Loucy (cell line): ENCODE data around the gene PDK1.

Experiments used
- H2AFZ ChIP-seq: fragments of 200-600 bp; sonication (generic); 2 replicates; pipeline ENCODE4 v1.6.0; 2016; ENCODE audit warnings: antibody characterized with exemption, mild to moderate bottlenecking, low read length, moderate library complexity
- H3F3A ChIP-seq: fragments of 200-600 bp; 2 replicates; pipeline ENCODE4 v1.6.0; 2016; ENCODE audit warnings: antibody characterized with exemption, low read depth, mild to moderate bottlenecking
- H3K27me3 ChIP-seq: fragments of 200-600 bp; sonication (generic); 2 replicates; pipeline ENCODE4 v1.6.1; 2014; ENCODE audit warnings: low read length, mild to moderate bottlenecking; ENCODE audit not compliant: insufficient read depth, poor library complexity, severe bottlenecking
- H3K36me3 ChIP-seq: fragments of 200-600 bp; sonication (generic); 2 replicates; pipeline ENCODE4 v1.6.1; 2016; ENCODE audit warnings: low read length; ENCODE audit not compliant: insufficient read depth
- H3K4me1 ChIP-seq: fragments of 200-600 bp; sonication (generic); 2 replicates; pipeline ENCODE4 v1.5.1; 2014; ENCODE audit warnings: low read length, mild to moderate bottlenecking; ENCODE audit not compliant: insufficient read depth, poor library complexity, severe bottlenecking
- H3K4me2 ChIP-seq: fragments of 200-600 bp; sonication (generic); 2 replicates; pipeline ENCODE4 v1.6.0; 2014; ENCODE audit warnings: antibody characterized with exemption, low read length, low read depth, mild to moderate bottlenecking; ENCODE audit not compliant: poor library complexity, severe bottlenecking
- H3K4me3 ChIP-seq: fragments of 200-600 bp; sonication (generic); 2 replicates; pipeline ENCODE4 v1.5.1; 2014; ENCODE audit warnings: low read length, mild to moderate bottlenecking, mixed read lengths; ENCODE audit not compliant: poor library complexity, severe bottlenecking
- H3K79me2 ChIP-seq: fragments of 200-600 bp; sonication (generic); 2 replicates; pipeline ENCODE4 v1.6.1; 2014; ENCODE audit warnings: low read length; ENCODE audit not compliant: insufficient read depth
- H3K9ac ChIP-seq: fragments of 200-600 bp; sonication (generic); 2 replicates; pipeline ENCODE4 v1.6.0; 2014; ENCODE audit warnings: mild to moderate bottlenecking, low read depth, low read length, moderate library complexity; ENCODE audit not compliant: poor library complexity, severe bottlenecking
- H3K9me2 ChIP-seq: fragments of 200-600 bp; sonication (generic); replicated peaks from 2 replicates; pipeline ENCODE4 v1.6.1; 2016; ENCODE audit warnings: low read depth, low read length, mixed read lengths
- H3K9me3 ChIP-seq: fragments of 200-600 bp; sonication (generic); 2 replicates; pipeline ENCODE4 v1.6.1; 2014; ENCODE audit warnings: mild to moderate bottlenecking, antibody characterized with exemption, low read length, low read depth; ENCODE audit not compliant: insufficient read depth
- H4K20me1 ChIP-seq: fragments of 200-600 bp; sonication (generic); 2 replicates; pipeline ENCODE4 v1.6.0; 2014; ENCODE audit warnings: antibody characterized with exemption, low read length, mild to moderate bottlenecking; ENCODE audit not compliant: insufficient read depth, poor library complexity, severe bottlenecking
- EZH2phosphoT487 ChIP-seq: fragments of 200-600 bp; IDR thresholded peaks from 2 replicates; pipeline ENCODE4 v1.6.1; 2018; ENCODE audit warnings: antibody characterized with exemption, mild to moderate bottlenecking, moderate library complexity, borderline replicate concordance
- TF ChIP-seq, protein P1 (sequence below): fragments of 200-600 bp; sonication (generic); conservative IDR thresholded peaks from 2 replicates; pipeline ENCODE4 v1.5.1; 2014; ENCODE audit warnings: mild to moderate bottlenecking, antibody characterized with exemption, low read length

The PDK1 gene

GRCh38 chr2:172614932-172615331, 59.0 kb downstream of the PDK1 start:
- H3F3A ChIP-seq = no peaks in the 10 kb centered on the region
- H3K27me3 ChIP-seq = no peaks in the 10 kb centered on the region
- H3K9me3 ChIP-seq = no peaks in the 10 kb centered on the region
- no peaks in the 10 kb centered on the region for H3K4me1 ChIP-seq
- no peak for TF ChIP-seq EZH2phosphoT487
- TF ChIP-seq, protein P1, sequence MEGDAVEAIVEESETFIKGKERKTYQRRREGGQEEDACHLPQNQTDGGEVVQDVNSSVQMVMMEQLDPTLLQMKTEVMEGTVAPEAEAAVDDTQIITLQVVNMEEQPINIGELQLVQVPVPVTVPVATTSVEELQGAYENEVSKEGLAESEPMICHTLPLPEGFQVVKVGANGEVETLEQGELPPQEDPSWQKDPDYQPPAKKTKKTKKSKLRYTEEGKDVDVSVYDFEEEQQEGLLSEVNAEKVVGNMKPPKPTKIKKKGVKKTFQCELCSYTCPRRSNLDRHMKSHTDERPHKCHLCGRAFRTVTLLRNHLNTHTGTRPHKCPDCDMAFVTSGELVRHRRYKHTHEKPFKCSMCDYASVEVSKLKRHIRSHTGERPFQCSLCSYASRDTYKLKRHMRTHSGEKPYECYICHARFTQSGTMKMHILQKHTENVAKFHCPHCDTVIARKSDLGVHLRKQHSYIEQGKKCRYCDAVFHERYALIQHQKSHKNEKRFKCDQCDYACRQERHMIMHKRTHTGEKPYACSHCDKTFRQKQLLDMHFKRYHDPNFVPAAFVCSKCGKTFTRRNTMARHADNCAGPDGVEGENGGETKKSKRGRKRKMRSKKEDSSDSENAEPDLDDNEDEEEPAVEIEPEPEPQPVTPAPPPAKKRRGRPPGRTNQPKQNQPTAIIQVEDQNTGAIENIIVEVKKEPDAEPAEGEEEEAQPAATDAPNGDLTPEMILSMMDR = no peak
- H4K20me1 ChIP-seq = no peaks in the 10 kb centered on the region
- no peak overlapping the region for H2AFZ ChIP-seq
- H3K4me2 ChIP-seq = no peak overlapping the region
- no peak overlapping the region for H3K4me3 ChIP-seq
- H3K9me2 ChIP-seq = no peaks in the 10 kb centered on the region
- no peaks in the 10 kb centered on the region for H3K36me3 ChIP-seq
- no peaks in the 10 kb centered on the region for H3K79me2 ChIP-seq
- H3K9ac ChIP-seq = no peak overlapping the region

DNA sequence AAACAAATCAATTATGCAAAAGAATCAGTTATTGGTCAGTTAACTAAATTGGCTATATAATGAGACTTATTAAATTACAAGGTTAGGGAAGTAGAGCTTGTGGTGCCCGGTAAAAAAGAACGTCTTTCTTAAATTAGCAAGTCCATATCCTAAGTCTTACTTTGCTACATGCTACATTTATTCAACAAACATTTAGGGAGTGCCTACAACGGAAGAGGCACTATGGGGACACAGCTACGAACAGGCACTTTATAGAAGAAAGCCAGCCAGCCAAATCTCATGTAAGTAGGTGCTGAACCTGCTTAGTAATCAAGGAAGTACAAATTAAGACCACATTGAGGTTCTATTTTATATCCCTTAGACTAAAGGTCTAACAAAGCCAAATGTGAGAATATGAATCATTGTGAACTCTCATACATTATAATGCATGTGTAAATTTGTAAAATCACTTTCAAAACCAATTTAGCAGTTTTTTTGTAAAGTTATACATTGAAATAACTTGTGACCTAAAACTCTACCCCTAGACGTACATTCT, 59.9 kb downstream of the PDK1 start:
- Histone ChIP-seq H4K20me1 (no peaks in the 10 kb centered on the region), H3K9ac (no peak overlapping the region), H3K4me1 (no peaks in the 10 kb centered on the region), H3K9me3 (no peaks in the 10 kb centered on the region), H3F3A (no peaks in the 10 kb centered on the region), H3K9me2 (no peaks in the 10 kb centered on the region), H3K4me2 (no peak overlapping the region), H3K36me3 (no peaks in the 10 kb centered on the region), H3K27me3 (no peaks in the 10 kb centered on the region), H2AFZ (no peak overlapping the region), H3K79me2 (no peaks in the 10 kb centered on the region), H3K4me3 (no peak overlapping the region)
- TF ChIP-seq EZH2phosphoT487 = no peak
- TF ChIP-seq, protein P1 = no peak

DNA sequence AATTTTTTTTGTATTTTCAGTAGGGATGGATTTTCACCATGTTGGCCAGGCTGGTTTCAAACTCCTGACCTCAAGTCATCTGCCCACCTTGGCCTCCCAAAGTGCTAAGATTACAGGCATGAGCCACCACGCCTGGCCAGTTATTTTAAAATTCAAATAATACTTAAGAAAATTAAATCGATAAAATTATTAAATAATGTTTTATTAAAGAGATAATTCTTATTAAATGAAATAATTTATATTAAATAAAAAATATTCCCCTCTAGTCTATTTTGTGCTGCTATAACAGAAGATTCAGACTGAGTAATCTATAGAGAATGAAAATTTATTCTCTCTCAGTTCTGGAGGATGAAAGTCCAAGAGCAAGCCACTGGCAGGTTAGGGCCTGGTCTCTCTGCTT, 61.2 kb downstream of the PDK1 start:
- no peaks in the 10 kb centered on the region for H3K4me1 ChIP-seq

More for the DNA sequence above, 61.2 kb downstream of the PDK1 start:
- TF ChIP-seq EZH2phosphoT487 = no peak
- TF ChIP-seq, protein P1 = no peak
- H2AFZ ChIP-seq = no peak overlapping the region
- H4K20me1 ChIP-seq = no peaks in the 10 kb centered on the region
- no peaks in the 10 kb centered on the region for H3F3A ChIP-seq
- H3K36me3 ChIP-seq = no peaks in the 10 kb centered on the region
- H3K9me3 ChIP-seq = no peaks in the 10 kb centered on the region
- H3K9me2 ChIP-seq = no peaks in the 10 kb centered on the region
- no peak overlapping the region for H3K9ac ChIP-seq
- H3K4me3 ChIP-seq = no peak overlapping the region
- no peaks in the 10 kb centered on the region for H3K79me2 ChIP-seq
- no peak overlapping the region for H3K4me2 ChIP-seq
- H3K27me3 ChIP-seq = no peaks in the 10 kb centered on the region
